ENCODE results near the gene EPB41L1.

Gene EPB41L1

GRCh38 chr20:36249450-36249849 is 94.9 kb downstream of the EPB41L1 start:
- POLR2A ChIA-PET: interaction anchor here (1.0 kb wide), 1 partner anchor 11 kb away, joined by 3 read pairs; no protein-coding TSS in a partner anchor
- CTCF ChIA-PET: no interaction called here
- TF ChIP-seq SUZ12 (IDR thresholded peaks at IDR 0.05) (no peak), ZNF384 (IDR thresholded peaks at IDR 0.05) (no peak), FOXM1 (IDR thresholded peaks at IDR 0.05; ENCODE audit: borderline replicate concordance) (no peak), LEF1 (IDR thresholded peaks at IDR 0.05; ENCODE audit: borderline replicate concordance) (no peak), L3MBTL2 (conservative IDR thresholded peaks at IDR 0.05) (no peak), ARNT (IDR thresholded peaks at IDR 0.05) (no peak), FOXK2 (IDR thresholded peaks at IDR 0.05) (no peak), BHLHE40 (IDR thresholded peaks at IDR 0.05; ENCODE audit: borderline replicate concordance) (no peak), PKNOX1 (IDR thresholded peaks at IDR 0.05) (no peak), TARDBP (IDR thresholded peaks at IDR 0.05) (no peak)

GRCh38 chr20:36251426-36251825 is 96.9 kb downstream of the EPB41L1 start:
- no peak for TF ChIP-seq SUZ12 (IDR thresholded peaks at IDR 0.05)
- DNase-seq (ENCODE audit: extremely low spot score): no peak
- CTCF ChIA-PET: no interaction called here
- POLR2A ChIA-PET: no interaction called here

More at GRCh38 chr20:36249450-36249849, 94.9 kb downstream of the EPB41L1 start:
- no peak for DNase-seq (ENCODE audit: extremely low spot score)

GRCh38 chr20:36252511-36252910 is 98.0 kb downstream of the EPB41L1 start:
- no peak for TF ChIP-seq FOXM1 (IDR thresholded peaks at IDR 0.05; ENCODE audit: borderline replicate concordance)
- TF ChIP-seq TARDBP (IDR thresholded peaks at IDR 0.05): no peak
- no peak for TF ChIP-seq HDGF (IDR thresholded peaks at IDR 0.05; ENCODE audit: borderline replicate concordance)
- no peak for TF ChIP-seq PKNOX1 (IDR thresholded peaks at IDR 0.05)
- no peak for TF ChIP-seq FOXK2 (IDR thresholded peaks at IDR 0.05)
- no peak for TF ChIP-seq CTBP1 (IDR thresholded peaks at IDR 0.05; ENCODE audit: borderline replicate concordance)
- no peak for TF ChIP-seq ARNT (IDR thresholded peaks at IDR 0.05)
- no peak for TF ChIP-seq ZNF384 (IDR thresholded peaks at IDR 0.05)
- TF ChIP-seq L3MBTL2 (conservative IDR thresholded peaks at IDR 0.05): no peak
- CTCF ChIA-PET: no interaction called here
- POLR2A ChIA-PET: no interaction called here
- no peak for DNase-seq (ENCODE audit: extremely low spot score)

- TF ChIP-seq CTBP1 (IDR thresholded peaks at IDR 0.05; ENCODE audit: borderline replicate concordance) (no peak), FOXK2 (IDR thresholded peaks at IDR 0.05) (no peak), LEF1 (IDR thresholded peaks at IDR 0.05; ENCODE audit: borderline replicate concordance) (no peak), ZNF384 (IDR thresholded peaks at IDR 0.05) (no peak), FOXM1 (IDR thresholded peaks at IDR 0.05; ENCODE audit: borderline replicate concordance) (no peak), ARNT (IDR thresholded peaks at IDR 0.05) (no peak), NFRKB (IDR thresholded peaks at IDR 0.05) (no peak), TARDBP (IDR thresholded peaks at IDR 0.05) (no peak), SUZ12 (IDR thresholded peaks at IDR 0.05) (no peak), BHLHE40 (IDR thresholded peaks at IDR 0.05; ENCODE audit: borderline replicate concordance) (no peak), SP1 (IDR thresholded peaks at IDR 0.05) (no peak), PKNOX1 (IDR thresholded peaks at IDR 0.05) (no peak), FOXA1 (IDR thresholded peaks at IDR 0.05) (no peak), ELF4 (IDR thresholded peaks at IDR 0.05) (no peak), L3MBTL2 (conservative IDR thresholded peaks at IDR 0.05) (no peak), HDGF (IDR thresholded peaks at IDR 0.05; ENCODE audit: borderline replicate concordance) (no peak)
- ChIA-PET CTCF (no interaction called here), POLR2A (no interaction called here)
- DNase-seq (ENCODE audit: extremely low spot score): no peak
Measured at GRCh38 chr20:36253036-36253435, 98.5 kb downstream of the EPB41L1 start.

- TF ChIP-seq TARDBP (IDR thresholded peaks at IDR 0.05) (no peak), ELF4 (IDR thresholded peaks at IDR 0.05) (no peak), HDGF (IDR thresholded peaks at IDR 0.05; ENCODE audit: borderline replicate concordance) (no peak), NFRKB (IDR thresholded peaks at IDR 0.05) (no peak), ZNF384 (IDR thresholded peaks at IDR 0.05) (no peak), FOXA1 (IDR thresholded peaks at IDR 0.05) (no peak), BHLHE40 (IDR thresholded peaks at IDR 0.05; ENCODE audit: borderline replicate concordance) (no peak), FOXK2 (IDR thresholded peaks at IDR 0.05) (no peak), L3MBTL2 (conservative IDR thresholded peaks at IDR 0.05) (no peak), SUZ12 (IDR thresholded peaks at IDR 0.05) (no peak), LEF1 (IDR thresholded peaks at IDR 0.05; ENCODE audit: borderline replicate concordance) (no peak), PKNOX1 (IDR thresholded peaks at IDR 0.05) (no peak), FOXM1 (IDR thresholded peaks at IDR 0.05; ENCODE audit: borderline replicate concordance) (no peak), CTBP1 (IDR thresholded peaks at IDR 0.05; ENCODE audit: borderline replicate concordance) (no peak), ARNT (IDR thresholded peaks at IDR 0.05) (no peak), SP1 (IDR thresholded peaks at IDR 0.05) (no peak)
- CTCF ChIA-PET: no interaction called here
- no peak for DNase-seq (ENCODE audit: extremely low spot score)
- POLR2A ChIA-PET: no interaction called here
Measured at GRCh38 chr20:36254076-36254475, 99.5 kb downstream of the EPB41L1 start.

- TF ChIP-seq FOXM1 (IDR thresholded peaks at IDR 0.05; ENCODE audit: borderline replicate concordance): no peak
- no peak for TF ChIP-seq SUZ12 (IDR thresholded peaks at IDR 0.05)
- no peak for TF ChIP-seq LEF1 (IDR thresholded peaks at IDR 0.05; ENCODE audit: borderline replicate concordance)
- no peak for TF ChIP-seq NFRKB (IDR thresholded peaks at IDR 0.05)
- no peak for TF ChIP-seq ZNF384 (IDR thresholded peaks at IDR 0.05)
- TF ChIP-seq SP1 (IDR thresholded peaks at IDR 0.05): no peak
- TF ChIP-seq CTBP1 (IDR thresholded peaks at IDR 0.05; ENCODE audit: borderline replicate concordance): no peak
- no peak for TF ChIP-seq ARNT (IDR thresholded peaks at IDR 0.05)
- TF ChIP-seq BHLHE40 (IDR thresholded peaks at IDR 0.05; ENCODE audit: borderline replicate concordance): no peak
- no peak for TF ChIP-seq FOXK2 (IDR thresholded peaks at IDR 0.05)
- TF ChIP-seq PKNOX1 (IDR thresholded peaks at IDR 0.05): no peak
- TF ChIP-seq L3MBTL2 (conservative IDR thresholded peaks at IDR 0.05): no peak
- TF ChIP-seq ELF4 (IDR thresholded peaks at IDR 0.05): no peak
- ChIA-PET POLR2A (no interaction called here), CTCF (interaction anchor here (1.2 kb wide), 1 partner anchor 184 kb away, joined by 3 read pairs; no protein-coding TSS in a partner anchor)
- no peak for DNase-seq (ENCODE audit: extremely low spot score)
Measured at GRCh38 chr20:36255445-36255844, 100.9 kb downstream of the EPB41L1 start.
